Measurements from ENCODE around the gene TENT5C.

TENT5C gene

GRCh38 chr1:117653195-117653594 is 47.3 kb downstream of the TENT5C start:
- no peaks in the 10 kb centered on the region for H3K9me2 ChIP-seq (ENCODE audit: low read depth, low read length)
- no peaks in the 10 kb centered on the region for H3K9me3 ChIP-seq (ENCODE audit: low read length)
- H2AFZ ChIP-seq (ENCODE audit: low read length) = no peak overlapping the region
- no peak overlapping the region for H3K9ac ChIP-seq (ENCODE audit: low read length)
- peaks cover 49% of the 10 kb centered on the region for H3K4me1 ChIP-seq (ENCODE audit: insufficient read depth, low read length, severe bottlenecking)
- H3K27me3 ChIP-seq (ENCODE audit: insufficient read depth, low read length) = no peaks in the 10 kb centered on the region; the same call in 1 of the 2 replicates
- H3K79me2 ChIP-seq (ENCODE audit: insufficient read depth, low read length) = no peaks in the 10 kb centered on the region
- H3K4me2 ChIP-seq (ENCODE audit: low read length) = peak overlapping the region; percentile 62; the same call in 1 of the 2 replicates
- TF ChIP-seq CTCF (IDR thresholded peaks at IDR 0.05; ENCODE audit: low read length) (no peak), EZH2 (IDR thresholded peaks at IDR 0.05; ENCODE audit: borderline replicate concordance, low read length) (no peak)
- H3K4me3 ChIP-seq (ENCODE audit: low read depth, low read length, poor library complexity, severe bottlenecking) = no peak overlapping the region
- H3F3A ChIP-seq (ENCODE audit: insufficient read depth, low read length) = 0 out of 2 replicates have a peak, but pooled peaks cover 4% of the 10 kb centered on the region
- H4K20me1 ChIP-seq (ENCODE audit: insufficient read depth, low read length) = no peaks in the 10 kb centered on the region
- H3K36me3 ChIP-seq (ENCODE audit: insufficient read depth, low read length) = no peaks in the 10 kb centered on the region
- peak overlapping the region; percentile 95 for H3K27ac ChIP-seq (ENCODE audit: low read depth, low read length, poor library complexity, severe bottlenecking)

GRCh38 chr1:117653732-117654492 is 48.1 kb downstream of the TENT5C start:
- H3K4me3 ChIP-seq (ENCODE audit: low read depth, low read length, poor library complexity, severe bottlenecking) = peak overlapping the region; percentile 21
- no peaks in the 10 kb centered on the region for H4K20me1 ChIP-seq (ENCODE audit: insufficient read depth, low read length)
- no peaks in the 10 kb centered on the region for H3K36me3 ChIP-seq (ENCODE audit: insufficient read depth, low read length)
- no peaks in the 10 kb centered on the region for H3K79me2 ChIP-seq (ENCODE audit: insufficient read depth, low read length)
- TF ChIP-seq CTCF (IDR thresholded peaks at IDR 0.05; ENCODE audit: low read length) (no peak), EZH2 (IDR thresholded peaks at IDR 0.05; ENCODE audit: borderline replicate concordance, low read length) (no peak)
- H2AFZ ChIP-seq (ENCODE audit: low read length) = no peak overlapping the region
- peak overlapping the region; percentile 95 for H3K27ac ChIP-seq (ENCODE audit: low read depth, low read length, poor library complexity, severe bottlenecking)
- peak overlapping the region; percentile 55 for H3K9ac ChIP-seq (ENCODE audit: low read length)
- H3K9me2 ChIP-seq (ENCODE audit: low read depth, low read length) = no peaks in the 10 kb centered on the region
- peaks cover 56% of the 10 kb centered on the region for H3K4me1 ChIP-seq (ENCODE audit: insufficient read depth, low read length, severe bottlenecking)
- H3K27me3 ChIP-seq (ENCODE audit: insufficient read depth, low read length) = no peaks in the 10 kb centered on the region
- H3F3A ChIP-seq (ENCODE audit: insufficient read depth, low read length) = 0 out of 2 replicates have a peak, but pooled peaks cover 4% of the 10 kb centered on the region
- no peaks in the 10 kb centered on the region for H3K9me3 ChIP-seq (ENCODE audit: low read length)
- H3K4me2 ChIP-seq (ENCODE audit: low read length) = peak overlapping the region; percentile 62

- no peaks in the 10 kb centered on the region for H4K20me1 ChIP-seq (ENCODE audit: insufficient read depth, low read length)
- peak overlapping the region; percentile 55 for H3K9ac ChIP-seq (ENCODE audit: low read length)
- H3K9me3 ChIP-seq (ENCODE audit: low read length) = no peaks in the 10 kb centered on the region
- no peaks in the 10 kb centered on the region for H3K9me2 ChIP-seq (ENCODE audit: low read depth, low read length)
- 0 out of 2 replicates have a peak, but pooled peaks cover 4% of the 10 kb centered on the region for H3F3A ChIP-seq (ENCODE audit: insufficient read depth, low read length)
- no peak overlapping the region for H2AFZ ChIP-seq (ENCODE audit: low read length)
- no peaks in the 10 kb centered on the region for H3K36me3 ChIP-seq (ENCODE audit: insufficient read depth, low read length)
- H3K4me3 ChIP-seq (ENCODE audit: low read depth, low read length, poor library complexity, severe bottlenecking) = peak overlapping the region; percentile 21
- H3K27me3 ChIP-seq (ENCODE audit: insufficient read depth, low read length) = no peaks in the 10 kb centered on the region
- no peak for TF ChIP-seq EZH2 (IDR thresholded peaks at IDR 0.05; ENCODE audit: borderline replicate concordance, low read length)
- TF ChIP-seq CTCF (IDR thresholded peaks at IDR 0.05; ENCODE audit: low read length) = no peak
- no peaks in the 10 kb centered on the region for H3K79me2 ChIP-seq (ENCODE audit: insufficient read depth, low read length)
- H3K27ac ChIP-seq (ENCODE audit: low read depth, low read length, poor library complexity, severe bottlenecking) = peak overlapping the region; percentile 95
- H3K4me1 ChIP-seq (ENCODE audit: insufficient read depth, low read length, severe bottlenecking) = peaks cover 64% of the 10 kb centered on the region
- H3K4me2 ChIP-seq (ENCODE audit: low read length) = peak overlapping the region; percentile 62
These were observed 48.8 kb downstream of the TENT5C start for GRCh38 chr1:117654493-117655219.

Measured in OCI-LY1 (cell line).